GM23338 (cell line): ENCODE measurements around the gene ERI3. TPM values are rescaled to one million over a fixed set of nuclear protein-coding genes. Genes with fewer than 3 reads are reported as not detected.

ENCODE experiments used
- ATAC-seq: fragments of 200-7000 bp; cut with Tn5 transposase; 3 replicates; pipeline ENCODE4 v1.9.1; 2020
- DNase-seq: peaks from one replicate; pipeline ENCODE4 v3.0.0-alpha.2; 2015; ENCODE audit warnings: low spot score
- H2AFZ ChIP-seq: fragments of 200-600 bp; sonication (generic); 2 replicates; pipeline ENCODE4 v1.8.0; 2016; ENCODE audit warnings: antibody characterized with exemption, mild to moderate bottlenecking, moderate library complexity
- H3F3A ChIP-seq: fragments of 200-600 bp; sonication (generic); replicated peaks from 2 replicates; pipeline ENCODE4 v1.8.0; 2017; ENCODE audit warnings: antibody characterized with exemption, mixed run types, low read depth
- H3K27ac ChIP-seq: fragments of 200-600 bp; sonication (generic); 2 replicates; pipeline ENCODE4 v1.6.1; 2016; ENCODE audit warnings: low read depth
- H3K27me3 ChIP-seq: fragments of 200-600 bp; sonication (generic); 2 replicates; pipeline ENCODE4 v1.8.0; 2016; ENCODE audit warnings: mild to moderate bottlenecking, mixed run types, moderate library complexity; ENCODE audit not compliant: insufficient read depth
- H3K36me3 ChIP-seq: fragments of 200-600 bp; sonication (generic); 2 replicates; pipeline ENCODE4 v1.8.0; 2016; ENCODE audit warnings: mild to moderate bottlenecking; ENCODE audit not compliant: insufficient read depth
- H3K4me1 ChIP-seq: fragments of 200-600 bp; sonication (generic); 2 replicates; pipeline ENCODE4 v1.8.0; 2016; ENCODE audit warnings: mild to moderate bottlenecking, moderate library complexity; ENCODE audit not compliant: insufficient read depth
- H3K4me2 ChIP-seq: fragments of 200-600 bp; sonication (generic); 2 replicates; pipeline ENCODE4 v1.7.1; 2017; ENCODE audit warnings: mixed run types
- H3K4me3 ChIP-seq: fragments of 200-600 bp; sonication (generic); 2 replicates; pipeline ENCODE4 v1.6.1; 2016; ENCODE audit warnings: mixed run types
- H3K79me2 ChIP-seq: fragments of 200-600 bp; sonication (generic); replicated peaks from 2 replicates; pipeline ENCODE4 v1.8.0; 2017; ENCODE audit warnings: mild to moderate bottlenecking; ENCODE audit not compliant: insufficient read depth
- H3K9me2 ChIP-seq: fragments of 200-600 bp; sonication (generic); 2 replicates; pipeline ENCODE4 v1.8.0; 2017; ENCODE audit not compliant: insufficient read depth
- H4K20me1 ChIP-seq: fragments of 200-600 bp; sonication (generic); replicated peaks from 2 replicates; pipeline ENCODE4 v1.8.0; 2017; ENCODE audit warnings: mild to moderate bottlenecking; ENCODE audit not compliant: insufficient read depth
- H3K27ac Mint-ChIP-seq: 2 replicates; pipeline ENCODE4 v1.8.0; 2020; ENCODE audit warnings: inconsistent platforms, mild to moderate bottlenecking, moderate library complexity, mixed read lengths
- H3K27me3 Mint-ChIP-seq: 3 replicates; pipeline ENCODE4 v1.8.0; 2022; ENCODE audit warnings: low read depth, mild to moderate bottlenecking, moderate library complexity, mixed read lengths, inconsistent platforms; ENCODE audit not compliant: insufficient read depth, poor library complexity
- H3K36me3 Mint-ChIP-seq: 3 replicates; pipeline ENCODE4 v1.8.0; 2021; ENCODE audit warnings: low read depth, mild to moderate bottlenecking, inconsistent platforms, moderate library complexity, mixed read lengths
- H3K4me1 Mint-ChIP-seq: 3 replicates; pipeline ENCODE4 v1.8.0; 2020; ENCODE audit warnings: mild to moderate bottlenecking, inconsistent platforms, mixed read lengths
- H3K4me3 Mint-ChIP-seq: 3 replicates; pipeline ENCODE4 v1.8.0; 2021; ENCODE audit warnings: moderate library complexity, mild to moderate bottlenecking, inconsistent platforms, mixed read lengths
- H3K9me3 Mint-ChIP-seq: 3 replicates; pipeline ENCODE4 v1.8.0; 2020; ENCODE audit warnings: moderate library complexity, mild to moderate bottlenecking, inconsistent platforms, mixed read lengths
- CREB1 ChIP-seq: fragments of 250-450 bp; sonication (Bioruptor Pico); IDR thresholded peaks from 2 replicates; pipeline ENCODE4 v1.5.0; 2020; ENCODE audit warnings: low read depth, mild to moderate bottlenecking, moderate library complexity
- CTCF ChIP-seq, 2 experiments: fragments of 200-600 bp in 1 of 2; sonication (generic) in 1 of 2; conservative IDR thresholded peaks; 2 replicates each; pipeline versions ENCODE4 v1.5.1 to v1.6.1; 2016 to 2017; ENCODE audit warnings: antibody characterized with exemption in 2 of 2, low read depth in 2 of 2, mild to moderate bottlenecking in 2 of 2, moderate library complexity in 1 of 2
- ETS1 ChIP-seq: IDR thresholded peaks from 2 replicates; pipeline ENCODE4 v1.6.1; 2016; ENCODE audit warnings: antibody characterized with exemption
- EZH2 ChIP-seq: fragments of 200-600 bp; sonication (generic); IDR thresholded peaks from one replicate; pipeline ENCODE4 v1.8.0; 2017; ENCODE audit warnings: antibody characterized with exemption, mild to moderate bottlenecking, low read depth; ENCODE audit not compliant: unreplicated experiment
- EZH2phosphoT487 ChIP-seq: fragments of 200-600 bp; sonication (generic); IDR thresholded peaks from one replicate; pipeline ENCODE4 v1.8.1; 2018; ENCODE audit warnings: antibody characterized with exemption; ENCODE audit not compliant: unreplicated experiment
- JUNB ChIP-seq: IDR thresholded peaks from one replicate; pipeline ENCODE4 v1.6.1; 2016; ENCODE audit warnings: antibody characterized with exemption; ENCODE audit not compliant: unreplicated experiment
- NANOG ChIP-seq: IDR thresholded peaks from 2 replicates; pipeline ENCODE4 v1.6.1; 2016; ENCODE audit warnings: antibody characterized with exemption, borderline replicate concordance
- POLR2AphosphoS5 ChIP-seq: IDR thresholded peaks from 2 replicates; pipeline ENCODE4 v1.6.1; 2016; ENCODE audit warnings: antibody characterized with exemption, low read depth
- STAT1 ChIP-seq: IDR thresholded peaks from one replicate; pipeline ENCODE4 v1.6.1; 2016; ENCODE audit warnings: antibody characterized with exemption; ENCODE audit not compliant: unreplicated experiment
- ZNF114 ChIP-seq: fragments of 250-450 bp; sonication (Bioruptor Pico); IDR thresholded peaks from 2 replicates; pipeline ENCODE4 v1.5.0; 2020; ENCODE audit warnings: mild to moderate bottlenecking, moderate library complexity
- ZNF331 ChIP-seq: fragments of 250-450 bp; sonication (Bioruptor Pico); IDR thresholded peaks from 2 replicates; pipeline ENCODE4 v1.5.0; 2020; ENCODE audit warnings: low read depth, mild to moderate bottlenecking, moderate library complexity
- ZNF462 ChIP-seq: fragments of 250-450 bp; sonication (Bioruptor Pico); IDR thresholded peaks from 2 replicates; pipeline ENCODE4 v1.5.0; 2020; ENCODE audit warnings: mild to moderate bottlenecking, moderate library complexity
- polyA plus RNA-seq: library from polyadenylated mRNA; unstranded; fragments of >200 nt; fragmentation: Nextera tagmentation; extraction: Ambion mirVana; gene quantifications from 2 replicates; pipeline ENCODE4 v1.2.1, GENCODE V29; 2016
- total RNA-seq: library from RNA; depleted of rRNA; stranded (reverse); fragments of >200 nt; shearing (Covaris generic); gene quantifications from 2 replicates; pipeline ENCODE4 v1.2.3, GENCODE V29; 2014

The ERI3 gene
- total and polyA plus RNA-seq, 2 experiments from 2014 or later: 63.0 to 70.1 TPM

GRCh38 chr1:44292651-44293050 is 62.4 kb downstream of the ERI3 start:
- no peaks in the 10 kb centered on the region for H3K9me3 Mint-ChIP-seq
- no peaks in the 10 kb centered on the region for H3F3A ChIP-seq

More at GRCh38 chr1:44292651-44293050, 62.4 kb downstream of the ERI3 start:
- Mint-ChIP-seq H3K36me3 (peaks cover 20% of the 10 kb centered on the region), H3K4me3 (no peak overlapping the region), H3K4me1 (peaks cover 7% of the 10 kb centered on the region), H3K27me3 (peaks cover 4% of the 10 kb centered on the region), H3K27ac (no peak overlapping the region)
- Histone ChIP-seq H3K27me3 (no peaks in the 10 kb centered on the region), H3K27ac (no peak overlapping the region), H3K4me1 (no peaks in the 10 kb centered on the region), H4K20me1 (no peaks in the 10 kb centered on the region; the same call in none of the 2 replicates), H3K79me2 (no peaks in the 10 kb centered on the region), H3K4me2 (no peak overlapping the region), H3K4me3 (no peak overlapping the region), H3K36me3 (no peaks in the 10 kb centered on the region), H3K9me2 (no peaks in the 10 kb centered on the region), H2AFZ (no peak overlapping the region)
- ATAC-seq (no peak), DNase-seq (no peak)
- TF ChIP-seq EZH2phosphoT487 (no peak), CREB1 (CRISPR knock-in tag) (no peak), JUNB (no peak), ZNF462 (no peak), POLR2AphosphoS5 (no peak), STAT1 (no peak), ZNF331 (no peak), NANOG (no peak), EZH2 (no peak), ZNF114 (no peak), CTCF (conservative IDR thresholded peaks at IDR 0.05; ENCODE audit: low read depth in 2 of 2) (no peak), ETS1 (no peak)
